Measurements from ENCODE around the gene ME3.

DNA sequence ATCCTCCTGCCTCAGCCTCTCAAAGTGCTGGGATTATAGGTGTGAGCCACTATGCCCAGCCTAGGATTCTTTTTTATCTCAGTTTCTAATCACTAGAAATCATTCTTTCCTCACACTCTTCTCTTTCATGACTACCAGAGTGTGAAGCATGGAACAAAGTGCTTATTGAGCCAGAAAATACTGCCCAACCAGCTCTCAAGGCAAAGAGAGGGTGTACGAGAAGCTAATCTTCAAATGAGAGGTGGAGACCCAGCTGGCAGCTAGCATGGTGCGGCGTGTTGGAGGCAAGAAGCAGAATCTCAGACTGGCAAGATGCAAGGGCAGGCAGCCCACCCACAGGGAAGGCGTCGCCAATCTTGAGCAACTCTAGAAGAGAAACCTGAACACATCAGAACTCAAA is 41.1 kb upstream of the ME3 start:
- TF ChIP-seq, protein P1, sequence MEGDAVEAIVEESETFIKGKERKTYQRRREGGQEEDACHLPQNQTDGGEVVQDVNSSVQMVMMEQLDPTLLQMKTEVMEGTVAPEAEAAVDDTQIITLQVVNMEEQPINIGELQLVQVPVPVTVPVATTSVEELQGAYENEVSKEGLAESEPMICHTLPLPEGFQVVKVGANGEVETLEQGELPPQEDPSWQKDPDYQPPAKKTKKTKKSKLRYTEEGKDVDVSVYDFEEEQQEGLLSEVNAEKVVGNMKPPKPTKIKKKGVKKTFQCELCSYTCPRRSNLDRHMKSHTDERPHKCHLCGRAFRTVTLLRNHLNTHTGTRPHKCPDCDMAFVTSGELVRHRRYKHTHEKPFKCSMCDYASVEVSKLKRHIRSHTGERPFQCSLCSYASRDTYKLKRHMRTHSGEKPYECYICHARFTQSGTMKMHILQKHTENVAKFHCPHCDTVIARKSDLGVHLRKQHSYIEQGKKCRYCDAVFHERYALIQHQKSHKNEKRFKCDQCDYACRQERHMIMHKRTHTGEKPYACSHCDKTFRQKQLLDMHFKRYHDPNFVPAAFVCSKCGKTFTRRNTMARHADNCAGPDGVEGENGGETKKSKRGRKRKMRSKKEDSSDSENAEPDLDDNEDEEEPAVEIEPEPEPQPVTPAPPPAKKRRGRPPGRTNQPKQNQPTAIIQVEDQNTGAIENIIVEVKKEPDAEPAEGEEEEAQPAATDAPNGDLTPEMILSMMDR (conservative IDR thresholded peaks at IDR 0.05 in 1 of 2, IDR thresholded peaks at IDR 0.05 in 1 of 2; ENCODE audit: low read depth in 1 of 2, low read length in 2 of 2), result no peak
- TF ChIP-seq EZH2 (IDR thresholded peaks at IDR 0.05; ENCODE audit: low read length, missing control alignments), result no peak

Measured in fibroblast of lung (primary cell).